ENCODE data around the gene LRRC1.

The LRRC1 gene

DNA sequence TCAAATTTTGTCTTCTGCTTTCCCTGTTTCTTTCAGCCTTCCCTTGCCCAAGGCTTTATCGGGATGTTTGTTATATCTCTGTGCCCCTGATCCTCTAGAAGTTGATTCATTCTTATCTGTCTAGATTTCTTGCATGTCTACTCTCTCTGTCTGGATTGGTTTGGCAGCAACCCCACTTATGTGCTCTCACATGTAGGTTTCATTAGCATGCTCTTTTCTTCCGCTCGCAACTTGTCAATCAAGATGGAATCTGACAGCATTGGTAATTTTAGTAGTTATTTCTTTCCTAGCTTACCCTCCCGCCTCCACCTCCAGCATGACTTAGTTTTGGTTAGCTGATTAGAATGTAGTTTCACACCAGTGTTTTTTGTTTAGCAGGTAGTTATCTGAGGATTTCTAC is 39.3 kb downstream of the LRRC1 start:
- no peak for DNase-seq (ENCODE audit: extremely low spot score)
- ChIA-PET CTCF (no interaction called here), POLR2A (no interaction called here)
- TF ChIP-seq, protein P1, sequence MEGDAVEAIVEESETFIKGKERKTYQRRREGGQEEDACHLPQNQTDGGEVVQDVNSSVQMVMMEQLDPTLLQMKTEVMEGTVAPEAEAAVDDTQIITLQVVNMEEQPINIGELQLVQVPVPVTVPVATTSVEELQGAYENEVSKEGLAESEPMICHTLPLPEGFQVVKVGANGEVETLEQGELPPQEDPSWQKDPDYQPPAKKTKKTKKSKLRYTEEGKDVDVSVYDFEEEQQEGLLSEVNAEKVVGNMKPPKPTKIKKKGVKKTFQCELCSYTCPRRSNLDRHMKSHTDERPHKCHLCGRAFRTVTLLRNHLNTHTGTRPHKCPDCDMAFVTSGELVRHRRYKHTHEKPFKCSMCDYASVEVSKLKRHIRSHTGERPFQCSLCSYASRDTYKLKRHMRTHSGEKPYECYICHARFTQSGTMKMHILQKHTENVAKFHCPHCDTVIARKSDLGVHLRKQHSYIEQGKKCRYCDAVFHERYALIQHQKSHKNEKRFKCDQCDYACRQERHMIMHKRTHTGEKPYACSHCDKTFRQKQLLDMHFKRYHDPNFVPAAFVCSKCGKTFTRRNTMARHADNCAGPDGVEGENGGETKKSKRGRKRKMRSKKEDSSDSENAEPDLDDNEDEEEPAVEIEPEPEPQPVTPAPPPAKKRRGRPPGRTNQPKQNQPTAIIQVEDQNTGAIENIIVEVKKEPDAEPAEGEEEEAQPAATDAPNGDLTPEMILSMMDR (IDR thresholded peaks at IDR 0.05; ENCODE audit: control extremely low read depth, extremely low read depth, low read depth, missing control alignments): no peak

DNA sequence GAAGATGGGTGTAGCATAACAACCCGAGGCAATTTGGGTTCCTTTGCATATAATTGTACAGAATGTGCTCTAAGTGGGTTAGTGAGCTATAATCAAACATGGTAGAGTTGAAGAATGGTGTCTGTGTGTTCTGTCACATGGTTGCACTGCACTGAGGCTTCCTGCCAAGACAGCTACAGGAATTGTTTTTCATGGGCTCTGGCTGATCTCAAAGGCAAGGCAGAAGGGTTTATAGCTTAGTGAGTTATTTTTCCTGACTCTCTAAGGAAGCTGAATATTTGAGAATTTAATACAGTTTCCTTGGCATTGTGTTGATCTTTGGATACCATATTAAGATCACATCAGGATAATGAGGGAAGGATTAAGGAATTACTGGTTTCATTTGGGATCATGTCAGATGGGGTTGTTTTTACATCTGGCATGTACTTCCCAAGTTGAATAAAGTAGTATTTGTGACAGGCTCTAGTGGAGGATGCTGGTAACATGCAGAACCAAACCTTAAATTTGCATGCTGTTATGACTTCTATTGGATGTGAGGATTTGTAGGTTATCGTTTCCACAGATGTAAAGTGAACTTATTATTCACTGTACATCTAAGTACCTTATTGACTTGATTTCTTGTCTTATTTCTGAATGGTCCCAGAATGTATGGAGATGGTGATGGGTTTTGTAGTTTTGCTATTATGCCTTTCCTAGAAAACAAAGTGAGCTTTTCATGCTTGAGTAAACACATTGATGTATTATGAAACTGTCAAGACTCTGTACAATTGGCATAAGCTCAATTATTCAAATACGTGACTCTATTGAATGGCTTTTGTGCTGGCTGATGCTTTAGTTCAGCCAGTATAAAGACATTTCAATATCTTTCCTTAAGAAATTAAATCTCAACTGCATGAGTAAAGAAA is 43.3 kb downstream of the LRRC1 start:
- ChIA-PET CTCF (interaction anchor here (1.1 to 1.6 kb wide), 2 partner anchors 9 to 12 kb away, joined by 3 to 4 read pairs; no protein-coding TSS in a partner anchor), POLR2A (no interaction called here)
- DNase-seq (ENCODE audit: extremely low spot score): no peak
- TF ChIP-seq, protein P1 (IDR thresholded peaks at IDR 0.05; ENCODE audit: control extremely low read depth, extremely low read depth, low read depth, missing control alignments): no peak

DNA sequence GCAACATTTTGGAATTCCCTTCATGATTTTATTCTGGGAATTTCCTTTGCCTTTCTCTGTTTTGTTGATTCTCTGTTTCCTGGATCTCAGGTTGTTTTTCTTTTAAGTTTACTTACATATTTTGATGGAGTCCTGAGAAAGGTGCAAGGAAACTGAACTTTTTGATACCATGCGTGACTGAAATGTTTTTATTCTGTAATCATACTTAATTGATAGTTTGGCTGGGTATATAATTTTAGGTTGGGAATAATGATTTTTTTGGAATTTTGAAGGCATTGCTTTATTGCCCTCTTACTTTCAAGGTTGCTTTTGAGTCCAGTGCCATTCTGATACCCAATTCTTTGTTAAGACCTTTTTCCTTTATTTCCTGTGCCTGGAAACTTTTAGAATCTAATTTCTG is 45.2 kb downstream of the LRRC1 start:
- ChIA-PET CTCF (interaction anchor here (1.7 kb wide), 1 partner anchor 9 kb away, joined by 6 read pairs; no protein-coding TSS in a partner anchor), POLR2A (no interaction called here)
- TF ChIP-seq, protein P1 (IDR thresholded peaks at IDR 0.05; ENCODE audit: control extremely low read depth, extremely low read depth, low read depth, missing control alignments): no peak
- no peak for DNase-seq (ENCODE audit: extremely low spot score)

DNA sequence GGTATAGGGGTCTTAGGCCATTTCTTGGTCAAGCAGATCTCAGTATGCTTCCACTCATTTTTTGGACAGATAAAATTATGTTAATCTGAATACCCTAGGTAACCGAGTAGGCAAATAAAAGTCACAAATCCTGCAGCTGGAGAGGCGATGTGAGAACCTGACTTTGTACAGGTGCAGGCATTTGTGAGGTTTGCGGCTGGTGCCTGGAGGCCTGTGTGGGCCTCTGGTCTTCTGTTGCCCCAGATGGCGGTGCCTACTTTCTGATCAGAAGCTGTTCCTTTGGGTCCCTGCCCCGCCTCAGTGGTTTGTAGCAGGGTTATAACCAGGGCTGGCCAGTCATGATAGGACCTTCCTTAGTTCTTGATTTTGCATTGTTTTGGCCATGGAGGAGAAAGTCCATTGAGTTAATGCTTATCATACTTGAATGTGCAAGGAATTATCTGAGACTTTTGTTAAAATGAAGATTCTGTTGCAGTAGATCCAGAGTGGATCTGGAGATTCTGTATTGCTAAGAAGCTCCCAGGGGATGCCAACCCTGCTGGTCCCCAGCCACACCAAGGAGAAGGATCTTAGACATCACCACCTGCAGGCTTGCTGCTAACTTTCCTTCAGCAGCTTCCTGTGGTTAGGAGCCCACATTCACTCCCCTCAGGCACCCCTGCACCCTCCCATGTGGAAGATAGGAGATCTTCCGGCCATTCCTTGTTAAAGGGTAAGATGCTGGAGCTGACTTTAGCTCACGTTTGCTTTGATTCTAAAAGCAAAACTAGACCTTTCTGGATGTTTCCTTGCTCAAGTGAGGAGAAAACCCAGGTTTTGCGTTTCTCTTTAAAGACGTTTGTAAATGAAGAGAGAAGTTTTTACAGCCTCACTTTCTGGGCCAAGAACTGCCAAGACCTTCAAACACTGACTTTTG is 50.7 kb downstream of the LRRC1 start:
- CTCF ChIA-PET: no interaction called here
- TF ChIP-seq, protein P1 (IDR thresholded peaks at IDR 0.05; ENCODE audit: control extremely low read depth, extremely low read depth, low read depth, missing control alignments): no peak
- DNase-seq (ENCODE audit: extremely low spot score): no peak

DNA sequence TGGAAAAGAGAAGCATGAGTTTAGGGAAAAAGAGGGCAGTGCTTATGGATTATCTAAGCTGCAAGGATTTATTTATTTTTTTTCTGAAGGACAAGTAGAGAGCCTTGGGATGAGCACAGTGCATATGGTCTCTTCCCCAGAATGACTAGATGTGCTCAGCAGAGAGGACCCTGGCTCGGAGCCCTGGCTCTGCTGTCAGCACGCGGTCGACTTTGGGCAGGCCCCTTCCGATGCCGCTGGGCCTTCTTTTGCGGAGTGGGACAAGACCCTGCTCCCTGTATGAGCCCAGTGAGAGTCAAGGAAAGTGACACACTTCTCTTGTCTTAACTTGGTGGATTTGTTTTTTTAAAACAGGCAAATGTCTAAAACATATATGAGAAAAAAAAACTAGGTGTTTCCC is 51.4 kb downstream of the LRRC1 start:
- DNase-seq (ENCODE audit: extremely low spot score): no peak
- TF ChIP-seq, protein P1 (IDR thresholded peaks at IDR 0.05; ENCODE audit: control extremely low read depth, extremely low read depth, low read depth, missing control alignments): no peak
- CTCF ChIA-PET: interaction anchor here (0.8 kb wide), 1 partner anchor 10 kb away, joined by 3 read pairs; no protein-coding TSS in a partner anchor
- POLR2A ChIA-PET: no interaction called here

More for the DNA sequence above, 50.7 kb downstream of the LRRC1 start:
- POLR2A ChIA-PET: no interaction called here

DNA sequence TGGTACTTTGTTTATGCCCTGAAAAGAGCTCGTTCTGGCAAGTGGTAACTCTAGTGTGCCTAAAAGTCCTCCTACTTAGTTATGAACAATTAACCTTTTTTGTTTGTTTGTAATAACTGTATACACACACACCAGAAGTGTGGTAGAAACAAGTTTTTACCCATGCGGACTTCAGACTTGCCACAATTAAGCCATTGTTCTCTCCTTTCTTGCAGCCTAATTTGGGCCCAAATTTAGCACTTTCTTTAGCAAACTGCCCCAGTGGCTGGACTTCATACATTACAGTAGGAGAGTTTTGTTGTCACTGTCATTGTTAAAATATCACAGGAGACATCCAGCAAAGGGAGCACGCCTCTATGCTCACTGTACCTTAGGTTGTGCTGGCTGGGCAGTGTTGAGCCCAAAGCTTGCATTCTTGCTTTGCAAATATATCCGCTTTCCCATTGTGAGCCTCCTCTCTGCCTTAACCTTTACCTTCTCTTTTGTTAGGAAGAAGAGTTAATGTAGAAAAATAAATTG is 53.0 kb downstream of the LRRC1 start:
- ChIA-PET POLR2A (interaction anchor here (0.5 kb wide), 1 partner anchor 1446 kb away, joined by 5 read pairs; no protein-coding TSS in a partner anchor), CTCF (no interaction called here)
- DNase-seq (ENCODE audit: extremely low spot score): no peak
- TF ChIP-seq, protein P1 (IDR thresholded peaks at IDR 0.05; ENCODE audit: control extremely low read depth, extremely low read depth, low read depth, missing control alignments): no peak

Data from GM10248 (cell line).